Activated gamma-delta T cell treated with anti-CD3 and anti-CD28 coated beads, Interleukin-2, amount 50 U/mL, for 16 hours (primary cell): ENCODE data around the gene HECW1.

ENCODE experiments used
- DNase-seq: peaks from one replicate; pipeline ENCODE4 v3.0.0-alpha.2; 2020; ENCODE audit warnings: low read depth

Gene HECW1

DNA sequence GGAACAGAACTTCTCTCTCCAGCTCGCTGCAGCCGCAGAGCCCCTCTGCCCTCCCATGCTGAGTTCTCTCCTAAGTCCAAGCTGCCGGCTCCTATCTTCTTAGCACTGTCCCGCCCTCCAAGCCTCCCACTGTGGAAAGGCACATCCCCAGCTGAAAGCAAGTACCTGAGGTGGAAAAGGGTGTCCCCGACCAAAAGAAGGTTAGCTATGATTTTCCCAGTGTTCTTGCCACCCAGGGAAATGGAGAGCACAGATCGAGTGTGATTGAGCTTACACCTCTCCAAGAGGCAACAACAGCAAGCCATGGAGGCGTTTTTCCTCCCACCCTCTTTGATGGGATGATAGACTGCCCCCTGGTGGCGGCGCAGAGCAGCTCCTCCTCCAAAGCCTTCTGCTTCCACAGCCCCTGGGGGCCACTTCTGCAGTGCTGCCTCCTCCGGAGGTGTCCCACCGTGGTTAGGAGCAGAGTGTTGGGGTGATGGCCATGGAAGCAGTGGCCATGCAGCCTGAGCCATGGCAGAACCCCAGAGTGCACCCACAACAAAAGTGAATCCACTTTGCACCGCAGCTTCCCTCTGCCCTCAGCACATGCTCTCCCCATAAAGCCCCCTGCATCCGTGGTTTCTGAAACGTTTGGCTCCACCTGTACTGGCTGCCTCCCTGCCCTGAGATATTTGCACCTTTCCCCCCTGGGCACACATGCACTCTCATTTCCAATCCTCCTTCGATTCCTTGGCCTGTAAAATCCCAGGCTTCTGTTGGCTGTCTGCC lies 327.4 kb downstream of the HECW1 start:
- peak; percentile 10 for DNase-seq

DNA sequence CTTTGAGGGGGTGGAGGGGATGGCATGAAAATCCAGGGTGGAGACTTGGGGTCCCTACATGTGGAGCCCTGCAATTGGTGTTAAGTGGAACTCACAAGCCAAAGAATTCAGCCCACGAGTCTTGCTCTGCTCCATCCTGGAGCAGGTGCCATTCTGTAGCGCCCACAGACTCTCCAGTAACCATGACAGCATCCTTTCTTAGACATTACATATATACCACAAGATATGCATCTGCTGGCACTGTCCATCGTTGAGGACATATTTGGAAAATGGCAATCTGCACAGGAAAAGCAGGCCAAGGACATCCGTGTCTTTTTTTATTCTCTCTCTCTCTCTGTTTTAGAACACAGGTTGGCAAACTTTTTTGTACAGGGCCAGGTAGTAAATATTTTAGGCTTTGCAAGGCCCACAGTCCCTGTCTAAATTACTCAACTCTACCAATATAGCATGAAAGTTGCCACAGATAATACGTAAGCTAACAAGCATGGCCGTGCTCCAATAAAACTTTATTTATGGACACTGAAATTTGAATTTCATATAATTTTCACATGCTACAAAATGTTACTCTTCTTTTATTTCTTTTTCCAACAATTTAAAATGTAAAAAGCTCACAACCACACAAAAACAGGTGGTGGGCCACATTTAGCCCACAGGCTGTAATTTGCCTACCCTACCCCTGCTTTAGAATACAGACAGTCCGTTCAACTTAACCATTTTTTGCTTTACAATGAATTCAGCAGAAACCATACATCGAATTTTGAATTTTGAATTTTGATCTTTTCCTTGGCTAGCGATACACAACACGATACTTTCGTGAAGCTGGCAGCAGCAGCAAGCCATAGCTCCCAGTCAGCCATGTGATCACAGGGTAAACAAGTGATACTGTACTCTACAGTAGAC lies 329.0 kb downstream of the HECW1 start:
- no peak for DNase-seq

DNA sequence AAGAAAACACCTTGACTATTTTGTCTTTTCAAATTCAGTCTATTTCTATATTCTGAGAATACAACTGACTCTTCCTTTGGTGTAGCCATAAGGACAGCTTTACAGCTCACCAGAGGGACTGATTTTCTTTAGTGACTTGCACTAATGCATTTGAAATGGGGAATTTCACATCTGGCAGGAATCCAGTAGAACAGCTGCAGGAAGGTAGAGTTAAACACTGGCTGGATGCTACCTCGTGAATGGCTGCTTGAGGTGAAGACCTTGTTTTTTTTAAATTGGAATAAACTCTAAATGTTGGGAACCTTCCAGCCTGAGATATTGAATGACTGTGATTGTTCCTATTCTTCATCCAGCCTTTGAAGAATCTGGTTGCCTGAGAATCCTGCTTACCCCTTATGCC lies 330.9 kb downstream of the HECW1 start:
- no peak for DNase-seq

DNA sequence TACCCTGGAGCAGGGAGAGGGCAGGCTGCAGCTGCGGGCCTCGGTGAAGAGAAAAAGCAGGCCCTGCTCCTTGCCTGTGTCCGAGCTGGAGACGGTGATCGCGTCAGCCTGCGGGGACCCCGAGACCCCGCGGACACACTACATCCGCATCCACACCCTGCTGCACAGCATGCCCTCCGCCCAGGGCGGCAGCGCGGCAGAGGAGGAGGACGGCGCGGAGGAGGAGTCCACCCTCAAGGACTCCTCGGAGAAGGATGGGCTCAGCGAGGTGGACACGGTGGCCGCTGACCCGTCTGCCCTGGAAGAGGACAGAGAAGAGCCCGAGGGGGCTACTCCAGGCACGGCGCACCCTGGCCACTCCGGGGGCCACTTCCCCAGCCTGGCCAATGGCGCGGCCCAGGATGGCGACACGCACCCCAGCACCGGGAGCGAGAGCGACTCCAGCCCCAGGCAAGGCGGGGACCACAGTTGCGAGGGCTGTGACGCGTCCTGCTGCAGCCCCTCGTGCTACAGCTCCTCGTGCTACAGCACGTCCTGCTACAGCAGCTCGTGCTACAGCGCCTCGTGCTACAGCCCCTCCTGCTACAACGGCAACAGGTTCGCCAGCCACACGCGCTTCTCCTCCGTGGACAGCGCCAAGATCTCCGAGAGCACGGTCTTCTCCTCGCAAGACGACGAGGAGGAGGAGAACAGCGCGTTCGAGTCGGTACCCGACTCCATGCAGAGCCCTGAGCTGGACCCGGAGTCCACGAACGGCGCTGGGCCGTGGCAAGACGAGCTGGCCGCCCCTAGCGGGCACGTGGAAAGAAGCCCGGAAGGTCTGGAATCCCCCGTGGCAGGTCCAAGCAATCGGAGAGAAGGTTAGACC lies 332.5 kb downstream of the HECW1 start:
- no peak for DNase-seq

DNA sequence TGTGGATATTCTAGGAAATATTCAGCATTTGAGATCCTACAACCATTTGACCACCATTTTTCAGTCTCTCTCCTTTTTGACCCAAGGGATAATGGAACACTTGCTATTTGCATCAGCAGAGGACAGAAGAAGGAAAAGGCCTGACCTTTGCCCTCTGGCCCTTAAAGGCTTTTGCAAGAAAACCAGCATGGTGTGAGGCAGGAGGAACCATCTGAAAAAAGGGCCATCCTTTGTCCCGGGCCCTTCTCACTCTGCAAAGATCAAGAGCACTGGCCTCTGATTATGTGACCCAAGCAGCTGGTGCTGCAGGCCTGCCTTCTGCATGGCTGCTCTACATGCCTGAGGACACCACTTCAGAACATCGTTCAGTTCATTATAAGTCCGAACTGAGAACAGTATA lies 337.1 kb downstream of the HECW1 start:
- DNase-seq: no peak

DNA sequence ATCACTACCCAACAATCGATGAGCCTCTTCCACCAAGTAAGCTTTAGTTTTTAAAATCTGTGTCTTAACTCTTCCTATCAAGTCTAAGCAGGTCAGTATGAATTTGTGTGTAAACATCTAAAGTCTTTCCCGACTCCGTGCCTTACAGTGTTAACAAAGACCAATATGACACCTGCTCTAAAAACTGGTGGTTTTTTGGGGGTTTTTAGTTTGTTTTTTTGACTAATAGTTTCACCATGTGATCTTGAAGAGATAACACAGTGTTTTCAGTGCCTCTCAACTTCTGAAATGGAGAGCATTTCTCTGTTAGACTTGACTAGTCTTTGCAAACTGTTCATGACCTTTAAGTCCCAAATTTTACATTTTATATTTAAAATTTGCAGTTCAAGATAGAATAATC lies 338.4 kb downstream of the HECW1 start:
- DNase-seq: no peak

DNA sequence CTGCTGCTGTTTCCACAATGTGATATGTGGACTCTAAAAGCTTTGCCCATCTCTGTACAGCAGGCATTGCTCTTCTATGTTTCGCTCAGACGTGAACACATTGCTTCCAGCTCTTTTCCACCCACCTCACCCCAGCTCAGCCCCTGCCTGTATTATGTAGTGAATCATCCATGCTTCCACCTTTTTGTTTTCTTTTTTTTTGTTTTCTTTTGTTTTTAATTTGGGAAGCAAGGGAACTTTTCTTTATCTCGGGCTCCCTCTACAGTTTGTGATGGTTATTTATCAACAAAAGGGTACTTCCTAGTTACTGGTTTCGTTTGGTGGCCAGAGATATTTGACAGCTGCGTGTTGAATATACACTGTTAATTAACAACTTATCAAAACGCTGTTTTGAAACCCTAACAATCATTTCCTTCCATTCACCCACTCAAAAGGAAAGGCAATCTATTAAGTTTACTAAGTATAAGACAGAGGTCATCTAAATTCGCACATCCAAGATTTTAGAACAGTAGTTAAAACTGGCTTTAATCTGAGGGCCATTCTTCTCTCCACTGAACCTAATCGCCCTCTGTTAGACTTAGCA lies 342.6 kb downstream of the HECW1 start:
- no peak for DNase-seq

DNA sequence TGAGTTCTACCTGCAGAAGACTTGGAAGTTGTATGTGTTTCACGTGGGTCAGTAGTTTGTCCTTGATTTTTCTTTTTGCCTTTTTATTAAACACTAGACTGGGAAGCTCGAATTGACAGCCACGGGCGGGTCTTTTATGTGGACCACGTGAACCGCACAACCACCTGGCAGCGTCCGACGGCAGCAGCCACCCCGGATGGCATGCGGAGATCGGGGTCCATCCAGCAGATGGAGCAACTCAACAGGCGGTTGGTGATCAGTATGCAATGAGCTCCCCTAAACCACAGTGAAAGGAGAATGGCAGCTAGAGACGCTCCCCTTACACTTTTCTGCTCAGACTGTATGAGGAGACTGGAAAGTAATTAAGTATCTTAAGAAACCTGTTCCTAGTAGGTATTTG lies 343.8 kb downstream of the HECW1 start:
- DNase-seq: no peak

DNA sequence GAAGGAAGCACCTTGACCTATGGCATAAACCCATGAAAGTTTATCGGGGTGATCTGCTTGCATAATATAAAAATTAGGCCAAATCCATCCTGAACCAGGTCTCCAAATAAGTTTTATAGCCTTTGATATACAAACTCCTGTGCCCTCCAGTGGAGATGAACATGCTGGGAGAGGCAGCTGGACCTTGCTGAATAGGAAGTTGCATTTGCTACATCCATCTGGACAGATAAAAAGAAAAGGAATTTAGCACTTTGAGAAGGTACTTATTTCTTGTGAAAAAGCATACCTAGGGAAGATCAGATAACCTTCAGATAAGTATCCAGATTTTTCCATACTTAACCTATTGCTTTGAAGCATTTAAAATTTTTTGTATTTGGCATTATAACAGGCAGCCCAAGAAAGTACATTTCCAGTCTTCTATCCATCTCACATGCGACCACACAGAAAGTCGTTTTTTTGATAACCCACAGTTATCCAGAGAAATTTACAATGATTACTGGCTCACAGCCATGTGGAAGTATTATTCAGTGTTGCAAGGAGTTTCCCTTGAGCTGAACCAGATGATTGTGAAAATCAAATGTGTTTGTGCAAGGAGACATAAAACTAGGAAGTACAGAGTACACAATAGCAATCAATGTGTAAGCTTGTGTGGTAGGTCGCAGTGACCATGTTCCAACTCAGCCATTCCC lies 346.0 kb downstream of the HECW1 start:
- no peak for DNase-seq

DNA sequence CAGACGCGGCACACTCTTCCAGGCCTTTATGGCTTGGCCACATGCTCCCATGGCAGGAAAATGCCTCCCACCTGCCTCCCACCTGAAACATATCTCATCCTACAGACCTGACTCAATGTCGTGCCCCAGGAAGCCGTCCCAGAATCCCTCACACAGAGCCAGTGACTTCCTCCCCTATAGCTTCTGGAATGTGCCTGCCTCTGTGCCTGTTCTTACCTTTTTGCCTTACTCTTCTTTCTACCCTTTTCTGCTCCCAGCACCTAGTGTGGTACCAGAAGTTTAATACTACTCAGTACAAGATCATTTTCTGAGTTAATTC lies 346.5 kb downstream of the HECW1 start:
- DNase-seq: no peak

DNA sequence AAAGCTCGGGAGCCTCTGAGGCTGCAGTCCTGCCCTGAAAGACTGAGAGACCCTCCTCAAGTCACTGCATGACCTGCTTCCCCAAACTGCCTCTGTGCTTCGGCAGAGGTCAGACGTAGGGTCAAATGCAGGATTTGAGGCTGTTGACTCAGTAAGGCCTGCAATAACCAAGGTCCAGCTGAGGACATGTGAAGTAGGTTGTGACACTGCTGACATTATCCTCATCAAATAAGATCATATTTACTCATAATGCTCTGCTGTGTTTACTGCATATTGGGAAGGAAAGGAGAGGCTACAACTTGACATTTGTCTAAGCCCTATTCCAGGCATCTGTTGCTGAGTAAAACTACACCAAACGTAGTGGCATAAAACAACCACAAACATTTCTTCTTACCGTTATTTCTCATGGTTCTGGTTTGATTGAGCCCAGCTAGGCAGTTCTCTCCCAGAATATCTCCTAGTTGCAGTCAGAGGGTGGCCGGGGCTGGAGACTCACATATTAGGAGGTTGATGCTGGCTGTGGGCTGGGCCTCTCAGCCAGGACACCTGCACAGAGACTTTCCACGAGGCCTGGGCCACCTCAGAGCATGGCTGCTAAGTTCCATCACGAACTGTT lies 348.4 kb downstream of the HECW1 start:
- DNase-seq: no peak

DNA sequence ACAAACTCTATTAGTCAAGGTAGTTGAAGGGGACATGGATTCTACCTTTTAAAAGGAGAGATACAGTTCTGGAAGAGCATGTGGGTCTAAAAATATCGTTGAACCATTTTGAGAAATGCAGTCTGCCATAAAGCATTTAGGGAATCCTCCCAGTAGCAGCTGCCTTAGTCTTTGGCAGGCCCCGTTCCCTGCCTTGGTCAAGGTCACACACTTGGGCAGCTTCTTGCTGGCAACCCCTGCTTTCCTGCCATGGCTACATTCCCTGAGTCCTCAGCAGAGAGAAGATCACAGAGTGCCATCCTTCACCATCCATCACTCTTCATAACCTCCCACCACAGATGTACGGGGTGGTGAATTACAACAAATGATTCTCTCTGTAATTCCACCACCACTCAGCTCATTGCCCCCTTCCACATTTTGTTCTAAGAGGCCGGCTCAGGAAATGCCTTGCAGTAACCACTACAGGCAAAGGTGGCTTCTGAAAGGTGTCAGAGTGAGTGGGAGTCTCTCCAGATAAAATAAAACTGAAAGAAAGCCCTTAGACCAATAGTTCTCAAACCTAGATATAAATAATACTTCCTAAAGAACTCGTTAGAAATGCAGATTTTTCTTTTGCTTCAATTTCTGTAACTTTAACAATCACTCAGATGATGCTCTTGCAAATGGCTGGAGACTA lies 349.0 kb downstream of the HECW1 start:
- no peak for DNase-seq

DNA sequence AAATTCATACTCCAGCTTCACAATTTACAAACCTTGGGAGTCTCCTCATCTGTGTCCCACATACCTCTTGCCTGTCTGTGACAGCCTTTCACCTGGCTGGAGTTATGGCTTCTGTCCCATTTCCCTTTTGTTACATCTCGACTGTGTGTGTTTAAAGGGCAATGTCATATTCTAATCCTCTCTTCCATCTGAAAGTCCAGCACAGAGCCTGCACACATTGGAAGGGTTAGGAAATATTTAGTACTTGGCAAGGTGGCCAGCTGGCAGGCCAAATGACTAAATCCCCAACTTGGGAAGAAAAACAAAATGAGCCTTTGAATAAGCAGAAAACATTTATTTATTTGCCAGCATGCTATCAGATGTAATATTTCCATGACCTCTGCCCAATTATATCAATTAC lies 350.4 kb downstream of the HECW1 start:
- DNase-seq: no peak

DNA sequence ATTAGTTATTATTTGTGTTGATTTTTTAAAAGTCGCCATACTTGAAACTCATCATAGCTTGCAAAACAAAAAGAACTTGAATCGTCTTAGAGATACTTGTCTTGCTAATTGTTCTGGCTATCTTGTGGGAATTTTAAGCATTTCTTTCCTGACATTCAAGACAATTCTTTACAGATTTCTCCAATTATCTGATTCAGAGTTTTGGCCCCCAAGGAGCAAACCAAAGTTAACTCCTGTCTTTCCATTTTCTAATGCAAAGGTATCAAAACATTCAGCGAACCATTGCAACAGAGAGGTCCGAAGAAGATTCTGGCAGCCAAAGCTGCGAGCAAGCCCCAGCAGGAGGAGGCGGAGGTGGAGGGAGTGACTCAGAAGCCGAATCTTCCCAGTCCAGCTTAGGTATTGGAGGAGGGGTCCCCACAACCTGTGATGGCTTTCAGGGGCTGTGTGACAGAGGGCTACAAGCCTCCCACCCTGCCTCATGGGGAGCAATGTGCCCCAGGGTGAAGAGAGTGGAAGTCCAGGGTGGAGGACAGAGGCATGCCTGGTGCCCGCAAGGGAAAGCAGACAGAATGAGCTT lies 351.0 kb downstream of the HECW1 start:
- no peak for DNase-seq

DNA sequence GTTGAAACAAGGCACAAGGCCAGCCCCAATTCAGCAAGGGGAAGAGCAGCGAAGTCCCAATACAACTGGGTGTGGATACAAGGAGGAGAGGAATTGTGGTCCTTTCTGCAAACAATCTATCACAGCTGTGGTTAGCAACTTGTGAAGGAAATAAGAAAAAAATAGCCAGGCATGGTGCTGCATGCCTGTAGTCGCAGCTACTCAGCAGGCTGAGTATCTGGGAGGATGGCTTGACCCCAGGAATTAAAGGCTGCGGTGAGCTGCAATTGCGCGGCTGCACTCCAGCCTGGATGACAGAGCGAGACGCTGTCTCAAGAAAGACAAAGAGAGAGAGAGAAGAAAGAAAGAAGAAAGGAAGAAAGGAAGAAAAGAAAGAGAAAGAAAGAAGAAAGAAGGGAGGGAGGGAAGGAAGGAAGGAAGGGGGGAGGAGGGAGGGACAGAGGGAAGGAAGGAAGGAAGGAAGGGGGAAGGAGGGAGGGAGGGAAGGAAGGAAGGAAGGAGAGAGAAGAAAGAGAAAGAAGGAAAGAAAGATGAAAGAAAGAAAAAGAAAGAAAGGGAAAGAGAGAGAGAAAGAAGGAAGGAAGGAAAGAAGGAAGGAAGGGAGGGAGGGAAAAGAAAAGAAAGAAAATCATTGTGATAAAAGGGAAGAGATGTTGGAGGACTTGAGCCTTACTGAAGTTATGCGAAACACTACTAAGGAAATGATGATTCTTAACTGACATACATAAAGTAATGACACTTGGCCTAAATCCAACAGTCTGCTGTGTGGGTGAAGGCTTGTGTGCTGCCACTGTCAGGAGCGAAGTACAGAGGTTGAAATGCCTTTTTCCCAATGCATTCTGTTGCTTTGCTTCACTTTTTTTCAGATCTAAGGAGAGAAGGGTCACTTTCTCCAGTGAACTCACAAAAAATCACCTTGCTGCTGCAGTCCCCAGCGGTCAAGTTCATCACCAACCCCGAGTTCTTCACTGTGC lies 353.4 kb downstream of the HECW1 start:
- DNase-seq: no peak

DNA sequence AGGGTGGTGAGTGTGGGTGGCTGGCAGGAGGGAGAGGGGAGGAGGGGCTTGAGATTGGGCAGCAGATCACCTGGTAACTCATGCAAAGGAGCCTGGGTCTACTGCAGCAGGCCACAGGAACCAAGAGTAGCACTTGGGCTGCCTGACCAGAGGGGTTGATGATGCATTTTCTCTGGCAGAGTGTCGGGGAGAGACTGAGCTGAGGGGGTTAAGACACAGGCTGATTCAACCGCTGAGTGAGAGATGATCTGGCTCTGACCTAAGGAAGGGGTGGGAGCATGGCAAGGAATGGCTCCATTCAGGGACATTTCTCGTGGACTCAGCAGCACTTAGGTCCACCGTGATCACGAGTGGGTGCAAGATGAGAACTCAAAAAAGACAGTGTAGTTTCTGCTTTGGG lies 355.0 kb downstream of the HECW1 start:
- no peak for DNase-seq

DNA sequence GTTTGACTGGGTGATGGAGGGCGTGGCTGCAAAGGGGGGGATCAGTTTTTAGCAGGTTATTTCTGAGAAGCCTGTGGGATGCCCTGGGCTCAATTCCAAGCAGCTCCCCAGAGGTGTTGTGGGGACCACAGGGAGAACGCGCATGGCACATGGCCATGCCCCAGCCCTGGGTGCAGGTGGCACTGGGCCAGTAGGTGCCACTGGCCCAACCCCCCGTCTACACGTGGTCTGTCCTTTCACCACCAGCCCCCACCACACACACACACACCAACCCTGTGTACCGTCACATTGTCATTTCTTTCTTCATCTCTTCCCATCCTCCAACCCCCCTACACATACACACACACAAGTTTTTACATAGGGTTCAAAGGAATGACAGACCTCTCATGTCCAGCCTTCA lies 355.4 kb downstream of the HECW1 start:
- DNase-seq: no peak

DNA sequence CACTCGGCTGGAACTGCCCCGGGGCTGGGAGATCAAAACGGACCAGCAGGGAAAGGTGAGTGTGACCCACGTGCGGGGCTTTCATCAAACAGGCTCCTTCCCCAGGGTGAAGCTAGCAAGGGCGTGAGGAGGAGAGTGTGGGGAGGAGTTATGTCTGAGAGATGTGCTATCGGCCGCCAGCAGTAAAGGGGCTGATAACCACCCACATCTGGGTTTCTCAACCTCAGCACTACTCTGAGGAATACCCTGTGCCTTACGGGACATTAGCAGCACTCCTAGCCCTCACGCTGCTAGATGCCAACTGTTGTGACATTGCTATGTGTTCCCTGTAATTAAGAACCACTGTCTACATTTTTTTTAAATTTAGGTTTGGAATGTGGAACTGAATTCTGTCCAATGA lies 356.6 kb downstream of the HECW1 start:
- no peak for DNase-seq

DNA sequence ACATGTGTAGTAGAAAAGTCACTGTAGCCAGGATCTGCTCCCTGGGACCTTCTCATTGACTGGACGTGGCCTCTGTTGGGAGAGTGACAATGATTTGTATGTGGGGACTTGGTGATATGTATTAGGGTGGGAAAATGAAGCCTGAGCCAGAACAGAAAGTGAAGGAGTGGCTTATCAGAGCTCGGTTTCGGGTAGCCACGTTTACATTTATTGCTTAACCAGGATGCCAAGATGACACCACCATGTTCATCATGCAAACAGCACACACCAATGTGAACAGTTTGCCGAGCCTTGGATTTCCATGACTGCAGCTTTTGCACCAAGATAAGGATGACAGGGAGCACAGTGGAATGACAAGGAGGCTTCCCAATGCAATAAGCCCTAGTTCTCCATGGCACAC lies 357.7 kb downstream of the HECW1 start:
- DNase-seq: no peak
